NB4 (cell line): ENCODE results near the gene PIK3R3.

Experiments
- MYC ChIP-seq: IDR thresholded peaks from 2 replicates; pipeline ENCODE4 v1.6.1; 2011; ENCODE audit warnings: low read depth, low read length
- POLR2A ChIP-seq: IDR thresholded peaks from 2 replicates; pipeline ENCODE4 v1.6.1; 2011; ENCODE audit warnings: mild to moderate bottlenecking; ENCODE audit not compliant: insufficient read length; ENCODE audit errors: extremely low read depth
- TF ChIP-seq, protein P1 (sequence below): IDR thresholded peaks from one replicate; pipeline ENCODE4 v1.5.1; 2012; ENCODE audit warnings: low read depth, low read length
- TF ChIP-seq, protein P2 (sequence below): IDR thresholded peaks from 2 replicates; pipeline ENCODE4 v1.6.1; 2011; ENCODE audit warnings: low read depth, low read length

DNA sequence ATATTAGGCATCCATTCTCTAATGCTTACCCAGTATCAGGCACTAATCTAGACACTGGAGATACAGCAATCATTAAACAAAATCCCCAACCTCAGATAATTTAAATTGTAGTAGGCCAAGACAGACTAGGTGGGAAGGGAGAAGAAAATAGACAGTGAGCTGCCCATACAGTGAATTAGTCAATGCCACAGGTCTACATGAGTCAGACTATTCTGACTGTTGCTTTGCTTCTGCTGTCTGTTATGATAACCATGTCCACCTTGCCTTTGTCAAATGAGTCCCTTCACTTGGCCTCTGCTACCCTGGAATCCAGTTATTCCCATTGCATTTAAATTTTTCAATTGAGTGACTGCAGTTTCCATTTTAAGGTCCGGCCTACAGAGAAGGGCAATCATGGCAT lies 59.5 kb downstream of the PIK3R3 start:
- TF ChIP-seq, protein P1, sequence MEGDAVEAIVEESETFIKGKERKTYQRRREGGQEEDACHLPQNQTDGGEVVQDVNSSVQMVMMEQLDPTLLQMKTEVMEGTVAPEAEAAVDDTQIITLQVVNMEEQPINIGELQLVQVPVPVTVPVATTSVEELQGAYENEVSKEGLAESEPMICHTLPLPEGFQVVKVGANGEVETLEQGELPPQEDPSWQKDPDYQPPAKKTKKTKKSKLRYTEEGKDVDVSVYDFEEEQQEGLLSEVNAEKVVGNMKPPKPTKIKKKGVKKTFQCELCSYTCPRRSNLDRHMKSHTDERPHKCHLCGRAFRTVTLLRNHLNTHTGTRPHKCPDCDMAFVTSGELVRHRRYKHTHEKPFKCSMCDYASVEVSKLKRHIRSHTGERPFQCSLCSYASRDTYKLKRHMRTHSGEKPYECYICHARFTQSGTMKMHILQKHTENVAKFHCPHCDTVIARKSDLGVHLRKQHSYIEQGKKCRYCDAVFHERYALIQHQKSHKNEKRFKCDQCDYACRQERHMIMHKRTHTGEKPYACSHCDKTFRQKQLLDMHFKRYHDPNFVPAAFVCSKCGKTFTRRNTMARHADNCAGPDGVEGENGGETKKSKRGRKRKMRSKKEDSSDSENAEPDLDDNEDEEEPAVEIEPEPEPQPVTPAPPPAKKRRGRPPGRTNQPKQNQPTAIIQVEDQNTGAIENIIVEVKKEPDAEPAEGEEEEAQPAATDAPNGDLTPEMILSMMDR, result no peak
- TF ChIP-seq, protein P2, sequence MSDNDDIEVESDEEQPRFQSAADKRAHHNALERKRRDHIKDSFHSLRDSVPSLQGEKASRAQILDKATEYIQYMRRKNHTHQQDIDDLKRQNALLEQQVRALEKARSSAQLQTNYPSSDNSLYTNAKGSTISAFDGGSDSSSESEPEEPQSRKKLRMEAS, result no peak
- TF ChIP-seq POLR2A (no peak), MYC (no peak)
